H1 (cell line): ENCODE results near the gene SSMEM1. TPM values are rescaled to one million over a fixed set of nuclear protein-coding genes. Genes with fewer than 3 reads are reported as not detected.

Experiments used
- CTCF ChIA-PET: fragments of 300-600 bp; sonication (Branson Sonifier 250); formaldehyde crosslinking; loops from one replicate; lab custom pipeline; 2021; ENCODE audit not compliant: partially characterized antibody; lab: Charles Lee
- POLR2A ChIA-PET: fragments of 300-600 bp; sonication (Branson Sonifier 250); formaldehyde crosslinking; loops from one replicate; lab custom pipeline; 2021; ENCODE audit warnings: inconsistent platforms; ENCODE audit not compliant: partially characterized antibody; lab: Charles Lee
- DNase-seq, 2 experiments: peaks; one replicate each; pipeline versions ENCODE4 v3.0.0 to v3.0.0-alpha.2; 2010 to 2022; ENCODE audit warnings: low spot score in 2 of 2, low read depth in 1 of 2, mixed read lengths in 1 of 2
- FAIRE-seq: peaks from 2 replicates; lab custom pipeline; 2011; peaks lifted over from hg19 to GRCh38; lab: Jason Lieb, UNC
- H2AFZ ChIP-seq: 2 replicates; pipeline ENCODE4 v1.8.1; 2012; ENCODE audit warnings: low read length, inconsistent platforms
- H2AK5ac ChIP-seq: 2 replicates; pipeline ENCODE4 v1.6.1; 2013; ENCODE audit warnings: low read depth, low read length
- H2BK120ac ChIP-seq: replicated peaks from 2 replicates; pipeline ENCODE3; 2013; ENCODE audit warnings: low read depth, low read length, inconsistent platforms
- H2BK12ac ChIP-seq: 2 replicates; pipeline ENCODE4 v1.6.1; 2013; ENCODE audit warnings: low read depth, low read length
- H2BK15ac ChIP-seq: 2 replicates; pipeline ENCODE4 v1.6.1; 2013; ENCODE audit warnings: low read length
- H2BK20ac ChIP-seq: 2 replicates; pipeline ENCODE4 v1.6.1; 2013; ENCODE audit warnings: low read length
- H2BK5ac ChIP-seq: 2 replicates; pipeline ENCODE4 v1.6.1; 2013; ENCODE audit warnings: low read depth, low read length
- H3K14ac ChIP-seq: 2 replicates; pipeline ENCODE4 v1.6.1; 2013; ENCODE audit warnings: inconsistent platforms; ENCODE audit not compliant: insufficient read length
- H3K18ac ChIP-seq: 2 replicates; pipeline ENCODE4 v1.6.1; 2013; ENCODE audit warnings: low read length; ENCODE audit errors: extremely low read depth
- H3K23ac ChIP-seq: 2 replicates; pipeline ENCODE4 v1.6.1; 2013; ENCODE audit warnings: inconsistent platforms; ENCODE audit not compliant: insufficient read length
- H3K23me2 ChIP-seq: 2 replicates; pipeline ENCODE4 v1.6.1; 2013; ENCODE audit warnings: low read depth, low read length
- H3K27ac ChIP-seq: 2 replicates; pipeline ENCODE4 v1.6.1; 2011; ENCODE audit warnings: low read depth, low read length, inconsistent platforms
- H3K27me3 ChIP-seq, 4 experiments: replicated peaks in 1 of 4; 1 replicate in 1 of 4; 2 replicates in 3 of 4; pipeline versions ENCODE4 v1.6.1 to v1.8.1; 2011 to 2013; ENCODE audit warnings: low read length in 3 of 4, mild to moderate bottlenecking in 3 of 4, inconsistent platforms in 2 of 4, mixed read lengths in 2 of 4, moderate library complexity in 1 of 4; ENCODE audit not compliant: control insufficient read depth in 3 of 4, insufficient read depth in 3 of 4; ENCODE audit errors: extremely low read depth in 1 of 4
- H3K36me3 ChIP-seq, 4 experiments: 2 replicates each; pipeline versions ENCODE4 v1.6.1 to v1.8.1; 2011 to 2013; ENCODE audit warnings: mild to moderate bottlenecking in 4 of 4, low read length in 3 of 4, moderate library complexity in 2 of 4, control low read depth in 1 of 4, inconsistent platforms in 1 of 4; ENCODE audit not compliant: insufficient read depth in 4 of 4, control insufficient read depth in 2 of 4
- H3K4ac ChIP-seq: replicated peaks from 2 replicates; pipeline ENCODE3; 2013; ENCODE audit warnings: low read length, low read depth, mixed read lengths, inconsistent platforms; ENCODE audit not compliant: insufficient read length
- H3K4me1 ChIP-seq, 4 experiments: replicated peaks in 1 of 4; 1 replicate in 1 of 4; 2 replicates in 3 of 4; pipeline versions ENCODE4 v1.6.1 to v1.8.1; 2011 to 2013; ENCODE audit warnings: low read length in 3 of 4, inconsistent platforms in 2 of 4, mixed read lengths in 1 of 4; ENCODE audit not compliant: insufficient read depth in 4 of 4, control insufficient read depth in 3 of 4
- H3K4me2 ChIP-seq, 2 experiments: 2 replicates each; pipeline versions ENCODE4 v1.6.1 to v1.8.1; 2011 to 2013; ENCODE audit warnings: low read depth in 2 of 2, low read length in 2 of 2, control low read depth in 1 of 2, inconsistent platforms in 1 of 2, mild to moderate bottlenecking in 1 of 2; ENCODE audit not compliant: insufficient read depth in 1 of 2
- H3K4me3 ChIP-seq, 4 experiments: fragments of 200-600, 300-600 bp in 1 of 4; sonication (generic), shearing (Covaris generic), sonication (Bioruptor Twin) in 1 of 4; 2 replicates each; pipeline versions ENCODE4 v1.5.1 to v1.8.1; 2011 to 2016; ENCODE audit warnings: low read length in 4 of 4, low read depth in 3 of 4, control low read depth in 2 of 4, inconsistent platforms in 2 of 4, mild to moderate bottlenecking in 2 of 4, mixed read lengths in 1 of 4, moderate library complexity in 1 of 4; ENCODE audit not compliant: insufficient read depth in 2 of 4; ENCODE audit errors: extremely low read depth in 1 of 4
- H3K56ac ChIP-seq: replicated peaks from 2 replicates; pipeline ENCODE3; 2013; ENCODE audit warnings: low read depth, mild to moderate bottlenecking, mixed read lengths, low read length, inconsistent platforms; ENCODE audit not compliant: insufficient read length
- H3K79me1 ChIP-seq: 2 replicates; pipeline ENCODE4 v1.6.1; 2013; ENCODE audit warnings: low read depth, low read length, control low read depth
- H3K79me2 ChIP-seq, 2 experiments: 2 replicates each; pipeline versions ENCODE4 v1.6.1 to v1.8.1; 2012 to 2013; ENCODE audit warnings: low read length in 2 of 2, mild to moderate bottlenecking in 2 of 2, inconsistent platforms in 1 of 2; ENCODE audit not compliant: insufficient read depth in 2 of 2, control insufficient read depth in 1 of 2
- H3K9ac ChIP-seq, 4 experiments: replicated peaks in 1 of 4; 1 replicate in 1 of 4; 2 replicates in 3 of 4; pipeline versions ENCODE4 v1.6.1 to v1.8.1; 2011 to 2013; ENCODE audit warnings: low read depth in 3 of 4, low read length in 3 of 4, control low read depth in 2 of 4, mild to moderate bottlenecking in 2 of 4, moderate library complexity in 2 of 4, inconsistent platforms in 1 of 4; ENCODE audit errors: extremely low read depth in 1 of 4
- H3K9me3 ChIP-seq, 2 experiments: 2 replicates each; pipeline versions ENCODE4 v1.6.1 to v1.8.1; 2012 to 2013; ENCODE audit warnings: mild to moderate bottlenecking in 2 of 2, moderate library complexity in 2 of 2, control low read depth in 1 of 2, inconsistent platforms in 1 of 2, low read depth in 1 of 2, low read length in 1 of 2, mixed read lengths in 1 of 2; ENCODE audit not compliant: insufficient read depth in 2 of 2
- H4K20me1 ChIP-seq, 2 experiments: replicated peaks in 1 of 2; 2 replicates each; pipeline versions ENCODE3 to v1.8.1; 2011 to 2013; ENCODE audit warnings: inconsistent platforms in 2 of 2, low read length in 2 of 2, mild to moderate bottlenecking in 1 of 2; ENCODE audit not compliant: insufficient read depth in 2 of 2, control insufficient read depth in 1 of 2
- H4K5ac ChIP-seq: 2 replicates; pipeline ENCODE4 v1.6.1; 2013; ENCODE audit warnings: low read length, low read depth, mixed read lengths, inconsistent platforms; ENCODE audit not compliant: insufficient read length
- H4K8ac ChIP-seq: 2 replicates; pipeline ENCODE4 v1.8.0; 2013; ENCODE audit warnings: mild to moderate bottlenecking, moderate library complexity, low read length, inconsistent platforms; ENCODE audit not compliant: insufficient read depth; ENCODE audit errors: extremely low read depth
- H4K91ac ChIP-seq: replicated peaks from 2 replicates; pipeline ENCODE3; 2013; ENCODE audit warnings: low read length, mixed read lengths, inconsistent platforms; ENCODE audit not compliant: insufficient read length
- BCL11A ChIP-seq, 2 experiments: IDR thresholded peaks; one replicate each; pipeline ENCODE4 v1.6.1; 2011; ENCODE audit warnings: low read depth in 2 of 2, low read length in 2 of 2, mild to moderate bottlenecking in 2 of 2
- long read RNA-seq, 2 experiments: library from RNA in 1 of 2; library from capped mRNA in 1 of 2; stranded (forward); transcript quantifications; one replicate each; pipeline ENCODE4 v2.0.0, GENCODE V29; 2021; ENCODE audit warnings: inconsistent platforms in 1 of 2
- polyA minus RNA-seq, 3 experiments: library from RNA; depleted of rRNA, polyadenylated mRNA; stranded (reverse); fragments of >200 nt; gene quantifications; 1 replicate in 2 of 3; 2 replicates in 1 of 3; pipeline ENCODE4 v1.2.3, GENCODE V29; 2011
- polyA plus RNA-seq, 7 experiments: library from polyadenylated mRNA; depleted of rRNA in 3 of 7; stranded (reverse) in 5 of 7; unstranded in 2 of 7; fragments of >200 nt in 5 of 7; fragments of 200-250 nt in 2 of 7; gene quantifications; 1 replicate in 5 of 7; 2 replicates in 1 of 7; 4 replicates in 1 of 7; pipeline versions ENCODE4 v1.2.1 to v1.2.3, GENCODE V29; 2011 to 2013; ENCODE audit warnings: missing spikeins in 2 of 7, mixed read lengths in 2 of 7
- total RNA-seq: library from RNA; stranded (reverse); fragmentation: NEBNext Ultra II Directional; extraction: Animal tissue kit (Norgen Biotek cat#: 25700); gene quantifications from 2 replicates; pipeline ENCODE4 v1.2.1, GENCODE V29; 2021

SSMEM1 gene
- total RNA-seq (not detected in 2 replicates), polyA plus RNA-seq (2011; rRNA removed) (not detected in 2 replicates), polyA minus RNA-seq (2011; rRNA and poly(A)+ RNA removed) (not detected in 2 replicates)
- polyA plus RNA-seq (2011; cell fraction: cytosol; rRNA removed), result not detected
- polyA plus RNA-seq (2011; cell fraction: nucleus; rRNA removed), result not detected
- polyA plus RNA-seq (2012, experiment 1 of 2), result not detected in 4 replicates
- polyA plus RNA-seq (2012, experiment 2 of 2), result not detected
- not detected for polyA plus RNA-seq (2013, experiment 1 of 2)
- polyA plus RNA-seq (2013, experiment 2 of 2), result not detected
- polyA minus RNA-seq (2011; cell fraction: cytosol; rRNA and poly(A)+ RNA removed), result not detected
- polyA minus RNA-seq (2011; cell fraction: nucleus; rRNA and poly(A)+ RNA removed), result not detected
- long read RNA-seq, experiment 1, result 0 reads
- long read RNA-seq, experiment 2, result 0 reads

GRCh38 chr7:130207642-130208041, at the start of gene SSMEM1:
Gene SSMEM1 (plus strand): TSS chr7:130207860. CDS start chr7:130207911, 51 bp downstream.
- H3K36me3 ChIP-seq, result peaks cover 2 to 9% (median 7%) of the 10 kb centered on the region in 4 experiments; a peak in 5 of 8 replicates
- H2AFZ ChIP-seq, result no peak within 1 kb of the TSS
- no peak within 1 kb of the TSS for H2BK120ac ChIP-seq
- no peak within 1 kb of the TSS for H4K8ac ChIP-seq
- no peak within 1 kb of the TSS for H3K4ac ChIP-seq
- no peak within 1 kb of the TSS for H3K27ac ChIP-seq
- FAIRE-seq (no peak), DNase-seq (no peak)
- H3K14ac ChIP-seq, result no peak within 1 kb of the TSS
- H2BK20ac ChIP-seq, result no peak within 1 kb of the TSS
- H3K18ac ChIP-seq, result no peak within 1 kb of the TSS
- H2AK5ac ChIP-seq, result no peak within 1 kb of the TSS
- no peak within 1 kb of the TSS for H4K91ac ChIP-seq
- no peaks in the 10 kb centered on the region for H3K27me3 ChIP-seq
- H3K4me3 ChIP-seq, result no peak within 1 kb of the TSS
- no peak within 1 kb of the TSS for H3K23ac ChIP-seq
- ChIA-PET POLR2A (no interaction called here), CTCF (interaction anchor here (1.1 to 1.3 kb wide), 2 partner anchors 130 to 550 kb away, joined by 3 to 4 read pairs; no protein-coding TSS in a partner anchor)
- no peak within 1 kb of the TSS for H3K56ac ChIP-seq
- no peaks in the 10 kb centered on the region for H4K20me1 ChIP-seq
- H4K5ac ChIP-seq, result no peak within 1 kb of the TSS
- no peak within 1 kb of the TSS; a peak in 1 of 7 replicates for H3K9ac ChIP-seq
- no peak for TF ChIP-seq BCL11A (IDR thresholded peaks at IDR 0.05; ENCODE audit: low read depth in 2 of 2, low read length in 2 of 2)
- H3K79me1 ChIP-seq, result peaks cover 2% of the 10 kb centered on the region; the same call in 1 of the 2 replicates
- no peaks in the 10 kb centered on the region for H3K23me2 ChIP-seq
- H2BK5ac ChIP-seq, result no peak within 1 kb of the TSS
- no peaks in the 10 kb centered on the region for H3K9me3 ChIP-seq
- no peaks in the 10 kb centered on the region for H3K4me1 ChIP-seq
- no peak within 1 kb of the TSS for H2BK15ac ChIP-seq
- H3K79me2 ChIP-seq, result peaks cover 0 to 7% of the 10 kb centered on the region in 2 experiments; a peak in 1 of 4 replicates
- no peak within 1 kb of the TSS for H3K4me2 ChIP-seq
- H2BK12ac ChIP-seq, result no peak within 1 kb of the TSS
